Measurements from ENCODE around the gene USP13. TPM values are rescaled to one million over a fixed set of nuclear protein-coding genes. Genes with fewer than 3 reads are reported as not detected.

Gene USP13
- total and polyA plus RNA-seq, 2 of the 13 experiments (the other 11 are each of a cell fraction or from before 2014, with no cell fraction given) = 15.9 to 36.7 TPM

- Histone ChIP-seq H3K4me2 (ENCODE audit: low read depth, low read length) (no peak overlapping the region), H3K9ac (ENCODE audit: insufficient read depth, low read depth, low read length) (no peak overlapping the region), H3K4me3 (replicated peaks in 1 of 3; ENCODE audit: insufficient read depth in 1 of 3, low read depth in 2 of 3, low read length in 3 of 3) (no peak overlapping the region), H3K79me2 (ENCODE audit: insufficient read depth, low read length) (no peaks in the 10 kb centered on the region), H3K27me3 (ENCODE audit: control insufficient read depth in 1 of 2, insufficient read depth in 2 of 2, low read length in 2 of 2) (no peaks in the 10 kb centered on the region), H3K4me1 (ENCODE audit: insufficient read depth, low read length) (no peaks in the 10 kb centered on the region), H3K9me3 (ENCODE audit: low read length) (no peaks in the 10 kb centered on the region), H3K27ac (ENCODE audit: extremely low read length, insufficient read depth, low read length) (no peak overlapping the region), H3K36me3 (replicated peaks in 1 of 2; ENCODE audit: control insufficient read depth in 1 of 2, insufficient read depth in 2 of 2, low read length in 2 of 2) (peaks cover 32 to 79% of the 10 kb centered on the region in 2 experiments), H4K20me1 (ENCODE audit: insufficient read depth, low read length) (no peaks in the 10 kb centered on the region), H2AFZ (ENCODE audit: low read length) (no peak overlapping the region)
- ChIA-PET POLR2A (no interaction called here), CTCF (ENCODE audit: low intra/inter-chr PET ratio, low total read pairs) (no interaction called here)
- intact Hi-C loops (cut with micrococcal nuclease; ENCODE audit: unreplicated experiment) = no loop called here
- in situ Hi-C loops (cut with HindIII; ENCODE audit: extremely low pct_ligation_motif_present, low pct_unique_long_range_greater_than_20kb) = no loop called here
- WGBS (ENCODE audit: low lambda C conversion rate) = 94% methylated on average over 3 of the region's 3 CpGs
- peak; percentile 62 for ATAC-seq
- no TSS peak for BruUV-seq (replicated peaks)
- no peak for FAIRE-seq
- TF ChIP-seq ZNF775 (CRISPR knock-in tag; IDR thresholded peaks at IDR 0.05; ENCODE audit: borderline replicate concordance) (no peak), ZNF136 (CRISPR knock-in tag; IDR thresholded peaks at IDR 0.05; ENCODE audit: low read depth) (no peak), ZNF557 (CRISPR knock-in tag; IDR thresholded peaks at IDR 0.05) (no peak), ZNF552 (CRISPR knock-in tag; IDR thresholded peaks at IDR 0.05; ENCODE audit: borderline replicate concordance) (no peak), CBX5 (CRISPR knock-in tag; IDR thresholded peaks at IDR 0.05; ENCODE audit: borderline replicate concordance) (no peak), PHF20 (CRISPR knock-in tag; IDR thresholded peaks at IDR 0.05) (no peak), STAG1 (CRISPR knock-in tag; IDR thresholded peaks at IDR 0.05) (peak; percentile 31)
- TF ChIP-seq, protein P1, sequence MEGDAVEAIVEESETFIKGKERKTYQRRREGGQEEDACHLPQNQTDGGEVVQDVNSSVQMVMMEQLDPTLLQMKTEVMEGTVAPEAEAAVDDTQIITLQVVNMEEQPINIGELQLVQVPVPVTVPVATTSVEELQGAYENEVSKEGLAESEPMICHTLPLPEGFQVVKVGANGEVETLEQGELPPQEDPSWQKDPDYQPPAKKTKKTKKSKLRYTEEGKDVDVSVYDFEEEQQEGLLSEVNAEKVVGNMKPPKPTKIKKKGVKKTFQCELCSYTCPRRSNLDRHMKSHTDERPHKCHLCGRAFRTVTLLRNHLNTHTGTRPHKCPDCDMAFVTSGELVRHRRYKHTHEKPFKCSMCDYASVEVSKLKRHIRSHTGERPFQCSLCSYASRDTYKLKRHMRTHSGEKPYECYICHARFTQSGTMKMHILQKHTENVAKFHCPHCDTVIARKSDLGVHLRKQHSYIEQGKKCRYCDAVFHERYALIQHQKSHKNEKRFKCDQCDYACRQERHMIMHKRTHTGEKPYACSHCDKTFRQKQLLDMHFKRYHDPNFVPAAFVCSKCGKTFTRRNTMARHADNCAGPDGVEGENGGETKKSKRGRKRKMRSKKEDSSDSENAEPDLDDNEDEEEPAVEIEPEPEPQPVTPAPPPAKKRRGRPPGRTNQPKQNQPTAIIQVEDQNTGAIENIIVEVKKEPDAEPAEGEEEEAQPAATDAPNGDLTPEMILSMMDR (CRISPR knock-in tag; IDR thresholded peaks at IDR 0.05) = peak; percentile 58
- no peak for DNase-seq (ENCODE audit: low spot score)
These were observed 115.2 kb downstream of the USP13 start for GRCh38 chr3:179768080-179768479.

Data from HepG2 (cell line).